Mesenchymal stem cell (in vitro differentiated cells and primary cell): ENCODE data around the gene SIM2.

ENCODE experiments used
- DNase-seq: peaks from one replicate; pipeline ENCODE4 v3.0.0-alpha.2; 2013
- H2AFZ ChIP-seq: one replicate; pipeline ENCODE4 v1.6.1; 2013; ENCODE audit warnings: low read depth, mild to moderate bottlenecking, control low read depth, inconsistent platforms, low read length, moderate library complexity
- H2AK5ac ChIP-seq: 2 replicates; pipeline ENCODE4 v1.6.1; 2013; ENCODE audit warnings: low read length, moderate library complexity, mild to moderate bottlenecking, inconsistent platforms; ENCODE audit not compliant: severe bottlenecking
- H2BK120ac ChIP-seq: one replicate; pipeline ENCODE4 v1.6.1; 2013; ENCODE audit warnings: low read depth, mild to moderate bottlenecking, inconsistent platforms, low read length, moderate library complexity
- H2BK12ac ChIP-seq, 2 experiments: one replicate each; pipeline ENCODE4 v1.6.1; 2013; ENCODE audit warnings: inconsistent platforms in 2 of 2, low read length in 2 of 2, mild to moderate bottlenecking in 2 of 2, moderate library complexity in 2 of 2, control low read depth in 1 of 2
- H2BK15ac ChIP-seq: one replicate; pipeline ENCODE4 v1.6.1; 2013; ENCODE audit warnings: mild to moderate bottlenecking, low read depth, inconsistent platforms; ENCODE audit not compliant: poor library complexity, severe bottlenecking
- H2BK5ac ChIP-seq: 2 replicates; pipeline ENCODE4 v1.6.1; 2013; ENCODE audit warnings: low read depth, mild to moderate bottlenecking, low read length, control low read depth, inconsistent platforms; ENCODE audit not compliant: poor library complexity, severe bottlenecking
- H3K14ac ChIP-seq, 2 experiments: one replicate each; pipeline ENCODE4 v1.6.1; 2013; ENCODE audit warnings: inconsistent platforms in 2 of 2, low read length in 2 of 2, control low read depth in 1 of 2, mild to moderate bottlenecking in 1 of 2, moderate library complexity in 1 of 2
- H3K18ac ChIP-seq, 2 experiments: one replicate each; pipeline ENCODE4 v1.6.1; 2013; ENCODE audit warnings: inconsistent platforms in 2 of 2, low read length in 2 of 2, control low read depth in 1 of 2, low read depth in 1 of 2, mild to moderate bottlenecking in 1 of 2
- H3K23ac ChIP-seq, 2 experiments: one replicate each; pipeline ENCODE4 v1.6.1; 2013; ENCODE audit warnings: inconsistent platforms in 2 of 2, low read length in 2 of 2, mild to moderate bottlenecking in 2 of 2, moderate library complexity in 2 of 2, control low read depth in 1 of 2
- H3K27ac ChIP-seq: 2 replicates; pipeline ENCODE4 v1.5.1; 2013; ENCODE audit warnings: mild to moderate bottlenecking, moderate library complexity, low read length, control low read depth, inconsistent platforms; ENCODE audit not compliant: poor library complexity, severe bottlenecking
- H3K27me3 ChIP-seq, 2 experiments: 2 replicates each; pipeline versions ENCODE4 v1.6.1 to v1.7.0; 2013; ENCODE audit warnings: low read length in 2 of 2, mild to moderate bottlenecking in 2 of 2, moderate library complexity in 2 of 2, control low read depth in 1 of 2, inconsistent platforms in 1 of 2; ENCODE audit not compliant: control insufficient read depth in 1 of 2, insufficient read depth in 1 of 2
- H3K36me3 ChIP-seq, 2 experiments: 2 replicates each; pipeline versions ENCODE4 v1.6.1 to v1.7.0; 2013; ENCODE audit warnings: low read length in 2 of 2, control low read depth in 1 of 2, inconsistent platforms in 1 of 2, low read depth in 1 of 2, mild to moderate bottlenecking in 1 of 2; ENCODE audit not compliant: insufficient read depth in 2 of 2, control insufficient read depth in 1 of 2
- H3K4ac ChIP-seq, 2 experiments: one replicate each; pipeline ENCODE4 v1.6.1; 2013; ENCODE audit warnings: inconsistent platforms in 2 of 2, low read length in 2 of 2, mild to moderate bottlenecking in 2 of 2, moderate library complexity in 2 of 2, control low read depth in 1 of 2, low read depth in 1 of 2
- H3K4me1 ChIP-seq: 2 replicates; pipeline ENCODE4 v1.6.1; 2013; ENCODE audit warnings: low read depth, low read length, control low read depth; ENCODE audit not compliant: control insufficient read depth, insufficient read depth
- H3K4me2 ChIP-seq: 2 replicates; pipeline ENCODE4 v1.6.1; 2013; ENCODE audit warnings: low read length, mild to moderate bottlenecking, inconsistent platforms; ENCODE audit not compliant: poor library complexity, severe bottlenecking
- H3K4me3 ChIP-seq, 2 experiments: 2 replicates each; pipeline versions ENCODE4 v1.5.1 to v1.7.0; 2013; ENCODE audit warnings: low read length in 2 of 2, mild to moderate bottlenecking in 2 of 2, control low read depth in 1 of 2, low read depth in 1 of 2; ENCODE audit not compliant: insufficient read depth in 1 of 2
- H3K79me1 ChIP-seq: replicated peaks from 2 replicates; pipeline ENCODE4 v1.6.1; 2013; ENCODE audit warnings: mild to moderate bottlenecking, control low read depth, low read length, inconsistent platforms; ENCODE audit not compliant: poor library complexity, severe bottlenecking
- H3K9ac ChIP-seq: 2 replicates; pipeline ENCODE4 v1.7.0; 2013; ENCODE audit warnings: mild to moderate bottlenecking, low read length, moderate library complexity
- H3K9me3 ChIP-seq: 2 replicates; pipeline ENCODE4 v1.7.0; 2013; ENCODE audit warnings: mild to moderate bottlenecking, low read length; ENCODE audit not compliant: control insufficient read depth
- H4K8ac ChIP-seq: one replicate; pipeline ENCODE4 v1.6.1; 2013; ENCODE audit warnings: inconsistent platforms, mild to moderate bottlenecking, low read length, moderate library complexity
- H4K91ac ChIP-seq: one replicate; pipeline ENCODE4 v1.6.1; 2013; ENCODE audit warnings: mild to moderate bottlenecking, low read length, inconsistent platforms
- WGBS: methylation state at CpG from one replicate; pipeline ENCODE4 v1.1.7; 2013; ENCODE audit warnings: mixed read lengths; 5-methylcytosine and 5-hydroxymethylcytosine counted together

Gene SIM2

GRCh38 chr21:36724660-36725059 lies 25.7 kb downstream of the SIM2 start:
- 81% methylated on average over 3 of the region's 3 CpGs for WGBS
- H2BK120ac ChIP-seq = no peak overlapping the region

GRCh38 chr21:36725793-36726386 lies 27.0 kb downstream of the SIM2 start:
- Histone ChIP-seq H3K4me1 (peaks cover 7% of the 10 kb centered on the region), H2BK120ac (no peak overlapping the region), H4K8ac (no peak overlapping the region), H3K4me2 (no peak overlapping the region), H3K27ac (no peak overlapping the region), H2AK5ac (no peak overlapping the region), H3K14ac (no peak overlapping the region), H2AFZ (no peak overlapping the region), H3K18ac (no peak overlapping the region), H3K27me3 (peaks cover 32 to 47% of the 10 kb centered on the region in 2 experiments), H3K36me3 (peaks cover 0 to 3% of the 10 kb centered on the region in 2 experiments), H2BK12ac (no peak overlapping the region), H2BK15ac (no peak overlapping the region), H2BK5ac (no peak overlapping the region), H3K4me3 (no peak overlapping the region), H3K79me1 (no peaks in the 10 kb centered on the region), H3K9ac (no peak overlapping the region), H3K23ac (no peak overlapping the region), H4K91ac (no peak overlapping the region), H3K4ac (no peak overlapping the region), H3K9me3 (no peaks in the 10 kb centered on the region)
- no peak for DNase-seq
- 93% methylated on average over 11 of the region's 12 CpGs for WGBS

More at GRCh38 chr21:36724660-36725059, 25.7 kb downstream of the SIM2 start:
- Histone ChIP-seq H3K79me1 (peaks cover 2% of the 10 kb centered on the region), H3K14ac (no peak overlapping the region), H3K4ac (no peak overlapping the region), H2BK15ac (no peak overlapping the region), H3K9ac (no peak overlapping the region), H3K27me3 (peaks cover 24 to 42% of the 10 kb centered on the region in 2 experiments), H3K9me3 (no peaks in the 10 kb centered on the region), H3K23ac (no peak overlapping the region), H3K4me1 (peaks cover 7% of the 10 kb centered on the region), H3K4me2 (no peak overlapping the region), H2AFZ (no peak overlapping the region), H4K8ac (no peak overlapping the region), H2BK5ac (no peak overlapping the region), H3K27ac (no peak overlapping the region), H3K4me3 (no peak overlapping the region), H3K36me3 (peaks cover 0 to 3% of the 10 kb centered on the region in 2 experiments), H3K18ac (no peak overlapping the region), H2BK12ac (no peak overlapping the region), H4K91ac (no peak overlapping the region), H2AK5ac (no peak overlapping the region)
- no peak for DNase-seq

DNA sequence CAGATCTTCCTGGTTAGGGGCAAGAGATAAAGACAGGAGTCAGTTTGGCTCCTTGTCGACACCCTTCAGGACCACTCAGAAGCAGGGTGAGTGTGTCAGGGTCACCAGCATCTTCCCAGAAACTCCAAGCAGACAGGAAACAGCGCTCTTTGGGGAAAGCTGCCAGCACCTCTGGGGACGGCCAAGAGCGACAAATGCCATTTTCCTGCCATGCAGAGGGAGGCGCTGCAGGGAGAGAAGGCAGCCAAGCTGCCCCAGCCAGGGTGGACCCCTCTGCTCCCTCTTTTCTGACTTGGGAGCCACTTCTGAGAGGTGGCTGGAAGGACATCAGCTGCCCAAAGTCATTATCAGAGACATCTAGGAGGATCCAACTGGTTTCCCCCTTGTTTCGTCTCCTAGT lies 29.0 kb downstream of the SIM2 start:
- no peak overlapping the region for H2AK5ac ChIP-seq
- H3K79me1 ChIP-seq = no peaks in the 10 kb centered on the region
- no peak overlapping the region for H3K4me3 ChIP-seq
- no peak overlapping the region for H4K8ac ChIP-seq
- H3K27me3 ChIP-seq = peaks cover 40 to 55% of the 10 kb centered on the region in 2 experiments
- no peak overlapping the region for H3K4me2 ChIP-seq
- no peak overlapping the region for H3K14ac ChIP-seq
- 87% methylated on average over 6 of the region's 6 CpGs for WGBS
- H2AFZ ChIP-seq = no peak overlapping the region
- H3K18ac ChIP-seq = no peak overlapping the region
- peaks cover 0 to 6% of the 10 kb centered on the region in 2 experiments for H3K36me3 ChIP-seq
- no peak overlapping the region for H3K27ac ChIP-seq
- DNase-seq = no peak
- no peak overlapping the region for H4K91ac ChIP-seq
- H3K4ac ChIP-seq = no peak overlapping the region
- no peak overlapping the region for H3K23ac ChIP-seq
- peaks cover 9% of the 10 kb centered on the region for H3K4me1 ChIP-seq
- H3K9me3 ChIP-seq = no peaks in the 10 kb centered on the region
- no peak overlapping the region for H2BK12ac ChIP-seq
- no peak overlapping the region for H2BK120ac ChIP-seq
- no peak overlapping the region for H2BK15ac ChIP-seq
- no peak overlapping the region for H2BK5ac ChIP-seq
- no peak overlapping the region for H3K9ac ChIP-seq

DNA sequence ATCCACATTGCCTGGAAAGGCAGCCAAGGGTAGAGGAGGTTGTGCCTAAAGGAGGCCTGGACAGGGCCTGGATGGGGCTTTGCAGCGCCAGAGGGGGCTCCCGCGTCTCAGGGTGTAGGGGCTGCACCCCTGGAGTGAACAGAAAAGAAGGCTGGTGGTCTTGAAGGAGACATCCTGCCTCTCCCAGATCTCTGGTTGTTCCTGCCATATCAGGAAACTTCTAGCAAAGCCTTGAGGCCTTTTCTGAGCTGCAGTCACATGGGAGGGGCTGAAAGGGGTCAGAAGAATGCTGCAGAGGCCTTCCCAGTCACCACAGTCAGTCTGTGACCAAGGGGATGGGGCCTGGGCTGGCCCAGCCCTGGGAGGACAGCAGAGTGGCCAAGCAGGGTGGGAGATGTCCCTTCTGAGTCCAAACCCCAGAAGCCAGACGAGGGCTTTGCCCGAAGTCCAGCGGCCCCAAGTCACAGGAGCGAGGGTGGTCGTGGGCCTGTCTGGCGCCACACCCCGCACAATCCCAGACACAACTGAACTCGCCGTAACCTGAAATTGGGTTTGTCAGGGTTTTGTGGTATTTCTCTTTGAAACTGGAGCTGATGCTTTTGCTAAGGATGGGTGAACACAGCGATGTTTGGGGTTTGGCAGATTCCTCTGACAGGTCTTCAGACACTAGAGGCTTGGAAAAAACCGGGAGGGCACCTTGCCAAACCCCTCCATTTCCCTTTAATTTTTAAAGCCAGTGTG lies 29.6 kb downstream of the SIM2 start:
- Histone ChIP-seq H4K91ac (no peak overlapping the region), H2BK12ac (no peak overlapping the region), H2AFZ (no peak overlapping the region), H3K4me1 (peaks cover 9% of the 10 kb centered on the region), H3K4me2 (no peak overlapping the region), H3K27me3 (peaks cover 40 to 52% of the 10 kb centered on the region in 2 experiments), H3K18ac (no peak overlapping the region), H2AK5ac (no peak overlapping the region), H3K79me1 (no peaks in the 10 kb centered on the region), H3K36me3 (peaks cover 0 to 6% of the 10 kb centered on the region in 2 experiments), H3K9me3 (no peaks in the 10 kb centered on the region), H3K4me3 (no peak overlapping the region), H2BK15ac (no peak overlapping the region), H3K14ac (no peak overlapping the region), H3K4ac (no peak overlapping the region), H3K9ac (no peak overlapping the region), H2BK5ac (no peak overlapping the region), H4K8ac (no peak overlapping the region), H3K27ac (no peak overlapping the region), H3K23ac (no peak overlapping the region), H2BK120ac (no peak overlapping the region)
- 94% methylated on average over 13 of the region's 14 CpGs for WGBS
- DNase-seq = no peak
